Measurements from ENCODE around the gene THAP12. TPM values are rescaled to one million over a fixed set of nuclear protein-coding genes. Genes with fewer than 3 reads are reported as not detected.

The THAP12 gene
- total RNA-seq, 1 experiment from 2014 or later, result 27.6 TPM

- TF ChIP-seq ZNF263 (CRISPR knock-in tag; IDR thresholded peaks at IDR 0.05; ENCODE audit: low read depth) (no peak), ZNF423 (CRISPR knock-in tag; IDR thresholded peaks at IDR 0.05) (no peak), ZBTB21 (CRISPR knock-in tag; IDR thresholded peaks at IDR 0.05; ENCODE audit: borderline replicate concordance) (no peak), SMAD3 (CRISPR knock-in tag; IDR thresholded peaks at IDR 0.05; ENCODE audit: borderline replicate concordance) (no peak), ARID4B (CRISPR knock-in tag; IDR thresholded peaks at IDR 0.05; ENCODE audit: borderline replicate concordance) (no peak)
Observed at GRCh38 chr11:76376746-76377558, 4.0 kb downstream of the THAP12 start (continued).

GRCh38 chr11:76371170-76371569 lies 9.8 kb downstream of the THAP12 start:
- TF ChIP-seq ZNF121 (CRISPR knock-in tag; IDR thresholded peaks at IDR 0.05) (no peak), NR3C1 (CRISPR knock-in tag; conservative IDR thresholded peaks at IDR 0.05; ENCODE audit: low read depth) (no peak), ARID4B (CRISPR knock-in tag; IDR thresholded peaks at IDR 0.05; ENCODE audit: borderline replicate concordance) (no peak)
- Mint-ChIP-seq H3K9me3 (no peaks in the 10 kb centered on the region), H3K4me3 (no peak overlapping the region), H3K36me3 (no peaks in the 10 kb centered on the region), H3K27ac (no peak overlapping the region), H3K27me3 (ENCODE audit: low read depth) (no peaks in the 10 kb centered on the region), H3K4me1 (peaks cover 6% of the 10 kb centered on the region)
- ATAC-seq (no peak), DNase-seq (ENCODE audit: low spot score) (no peak)
- ChIA-PET CTCF (no interaction called here), POLR2A (no interaction called here)

GRCh38 chr11:76369406-76369805 lies 11.5 kb downstream of the THAP12 start:
- POLR2A ChIA-PET, result no interaction called here
- H3K36me3 Mint-ChIP-seq, result 0 out of 2 replicates have a peak, but pooled peaks cover 1% of the 10 kb centered on the region
- DNase-seq (ENCODE audit: low spot score), result no peak
- H3K27me3 Mint-ChIP-seq (ENCODE audit: low read depth), result no peaks in the 10 kb centered on the region
- H3K4me1 Mint-ChIP-seq, result peaks cover 8% of the 10 kb centered on the region
- H3K27ac Mint-ChIP-seq, result no peak overlapping the region
- ATAC-seq, result no peak; the same call in 1 of the 2 replicates
- no peak overlapping the region for H3K4me3 Mint-ChIP-seq
- no peaks in the 10 kb centered on the region for H3K9me3 Mint-ChIP-seq
- CTCF ChIA-PET, result interaction anchor here (0.6 kb wide), 1 partner anchor 20 kb away, joined by 3 read pairs; no protein-coding TSS in a partner anchor
- TF ChIP-seq JAZF1 (CRISPR knock-in tag; IDR thresholded peaks at IDR 0.05), result no peak
- no peak for TF ChIP-seq AR (CRISPR knock-in tag; IDR thresholded peaks at IDR 0.05)
- no peak for TF ChIP-seq ZBTB43 (CRISPR knock-in tag; IDR thresholded peaks at IDR 0.05)
- no peak for TF ChIP-seq TCF7 (CRISPR knock-in tag; IDR thresholded peaks at IDR 0.05; ENCODE audit: low read depth)
- TF ChIP-seq TEAD4 (CRISPR knock-in tag; IDR thresholded peaks at IDR 0.05), result no peak
- no peak for TF ChIP-seq ETV6 (CRISPR knock-in tag; IDR thresholded peaks at IDR 0.05)
- TF ChIP-seq STAT6 (CRISPR knock-in tag; conservative IDR thresholded peaks at IDR 0.05; ENCODE audit: low read depth), result no peak
- no peak for TF ChIP-seq ZNF138 (CRISPR knock-in tag; conservative IDR thresholded peaks at IDR 0.05)
- TF ChIP-seq KAT7 (CRISPR knock-in tag; IDR thresholded peaks at IDR 0.05; ENCODE audit: borderline replicate concordance), result no peak
